Erythroblast (primary cell): ENCODE data around the gene KLRC3.

Source experiments
- GATA1 ChIP-seq: IDR thresholded peaks from 2 replicates; pipeline ENCODE4 v1.6.1; 2011; ENCODE audit warnings: low read depth, mild to moderate bottlenecking, control low read depth, low read length, moderate library complexity
- POLR2A ChIP-seq: IDR thresholded peaks from 2 replicates; pipeline ENCODE4 v1.6.1; 2011; ENCODE audit warnings: mild to moderate bottlenecking, low read length

DNA sequence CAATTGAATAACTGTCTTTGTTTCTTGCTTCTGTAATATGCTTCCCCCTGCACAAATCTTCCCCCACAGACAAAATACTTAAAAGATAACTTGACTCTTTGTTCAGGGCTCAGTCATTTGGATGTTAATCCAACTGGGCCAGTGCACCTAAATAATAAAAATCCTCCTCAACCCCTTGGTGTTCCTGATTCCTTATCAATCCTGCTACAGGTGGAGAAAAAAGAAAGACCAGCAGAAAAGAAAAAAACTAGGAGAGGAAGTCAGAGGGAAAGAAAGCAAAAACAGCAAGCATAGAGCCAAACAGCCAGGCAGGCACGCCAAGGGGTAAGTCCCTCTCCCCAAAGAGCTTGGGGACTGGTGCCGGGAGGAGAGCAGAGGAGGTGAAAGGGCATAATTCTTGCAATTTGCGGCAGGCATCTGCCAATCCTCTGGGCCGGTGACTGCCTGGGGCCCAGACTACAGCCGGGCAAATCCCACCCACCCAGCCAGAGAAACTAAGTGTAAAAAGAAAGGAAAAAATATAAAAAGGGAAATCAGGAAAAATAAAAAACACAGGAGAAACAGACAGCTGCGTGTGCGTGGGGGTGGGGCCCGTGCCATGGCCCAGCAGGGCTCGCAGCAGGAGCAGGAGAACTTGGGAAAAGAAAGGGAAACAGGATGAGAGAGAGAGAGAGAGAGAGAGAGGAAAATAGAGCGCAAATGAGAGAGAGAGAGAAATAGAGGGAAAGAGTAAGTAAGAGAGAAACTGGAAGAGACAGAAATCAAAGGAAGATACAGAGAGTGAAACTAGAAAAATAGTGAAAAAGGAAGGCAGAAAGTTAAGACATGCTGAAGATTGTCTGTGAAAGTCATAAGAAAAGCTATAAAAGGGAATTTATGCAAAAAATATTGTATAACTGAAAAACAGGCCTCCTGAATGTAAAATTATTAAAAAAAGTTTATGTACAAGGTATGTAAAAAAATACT, 51.9 kb downstream of the KLRC3 start:
- TF ChIP-seq POLR2A (no peak), GATA1 (no peak)
